Measurements from ENCODE around the gene CSTPP1.

The CSTPP1 gene

GRCh38 chr11:47165253-47165840, 228.8 kb downstream of the CSTPP1 start:
- no peak for DNase-seq

- no peak for DNase-seq
These were observed 229.8 kb downstream of the CSTPP1 start for GRCh38 chr11:47166368-47166767.

GRCh38 chr11:47171061-47171838, 234.7 kb downstream of the CSTPP1 start:
- no peak for DNase-seq

- DNase-seq: no peak
These were observed 235.3 kb downstream of the CSTPP1 start for GRCh38 chr11:47171856-47172255.

- DNase-seq: no peak
These were observed 236.3 kb downstream of the CSTPP1 start for GRCh38 chr11:47172740-47173336.

GRCh38 chr11:47175746-47176327, 239.3 kb downstream of the CSTPP1 start:
- peak; percentile 67 for DNase-seq

- DNase-seq: peak; percentile 98
These were observed 240.0 kb downstream of the CSTPP1 start, which contains the start of gene ARFGAP2 for GRCh38 chr11:47176328-47177228. TSS of gene ARFGAP2 (minus strand) at chr11:47176879. CDS start at chr11:47176853, 26 bp downstream.

- DNase-seq: peak; percentile 91
These were observed 240.8 kb downstream of the CSTPP1 start for GRCh38 chr11:47177229-47177845.

GRCh38 chr11:47177846-47178245, 241.3 kb downstream of the CSTPP1 start:
- DNase-seq: no peak

- DNase-seq: no peak
These were observed 241.8 kb downstream of the CSTPP1 start for GRCh38 chr11:47178316-47178715.

- no peak for DNase-seq
These were observed 242.4 kb downstream of the CSTPP1 start for GRCh38 chr11:47178737-47179654.

- DNase-seq: peak; percentile 60
These were observed 243.1 kb downstream of the CSTPP1 start for GRCh38 chr11:47179655-47179991.

- no peak for DNase-seq
These were observed 243.6 kb downstream of the CSTPP1 start for GRCh38 chr11:47180006-47180787.

- no peak for DNase-seq
These were observed 244.7 kb downstream of the CSTPP1 start for GRCh38 chr11:47181271-47181670.

GRCh38 chr11:47182380-47182779, 245.8 kb downstream of the CSTPP1 start:
- DNase-seq: no peak

GRCh38 chr11:47183031-47183856, 246.7 kb downstream of the CSTPP1 start:
- DNase-seq: no peak

- no peak for DNase-seq
These were observed 247.4 kb downstream of the CSTPP1 start for GRCh38 chr11:47183969-47184368.

- no peak for DNase-seq
These were observed 248.2 kb downstream of the CSTPP1 start for GRCh38 chr11:47184711-47185304.
